Inferior parietal cortex (tissue), 1 donor: Measurements from ENCODE around the gene PCDHB7.
"Not testable (repeated sequence)": the region's sequence is repeated elsewhere in the genome, so short reads cannot be mapped to it uniquely, and the experiment has no call there.

ENCODE experiments used
- DNase-seq: peaks from one replicate; pipeline ENCODE4 v3.0.0-alpha.2; 2016; ENCODE audit errors: extremely low spot score

Gene PCDHB7

DNA sequence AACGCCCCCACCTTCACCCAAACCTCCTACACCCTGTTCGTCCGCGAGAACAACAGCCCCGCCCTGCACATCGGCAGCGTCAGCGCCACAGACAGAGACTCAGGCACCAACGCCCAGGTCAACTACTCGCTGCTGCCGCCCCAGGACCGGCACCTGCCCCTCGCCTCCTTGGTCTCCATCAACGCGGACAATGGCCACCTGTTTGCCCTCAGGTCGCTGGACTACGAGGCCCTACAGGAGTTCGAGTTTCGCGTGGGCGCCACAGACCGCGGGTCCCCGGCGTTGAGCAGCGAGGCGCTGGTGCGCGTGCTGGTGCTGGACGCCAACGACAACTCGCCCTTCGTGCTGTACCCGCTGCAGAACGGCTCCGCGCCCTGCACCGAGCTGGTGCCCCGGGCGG, 52.4 kb downstream of the PCDHB7 start:
- not testable (repeated sequence) for DNase-seq

- DNase-seq: not testable (repeated sequence)
Observed at GRCh38 chr5:141225421-141225820, 53.0 kb downstream of the PCDHB7 start.
